Transverse colon (tissue), 4 donors: ENCODE results near the gene IRF4. TPM values are rescaled to one million over a fixed set of nuclear protein-coding genes. Genes with fewer than 3 reads are reported as not detected.

Experiments used
- DNase-seq: peaks from one replicate; pipeline ENCODE4 v3.0.0-alpha.2; 2019
- H3K27ac ChIP-seq, 4 donors: fragments of 200-600 bp; sonication (generic); 2 replicates each; pipeline ENCODE4 v1.5.1; 2016 to 2018; ENCODE audit warnings: inconsistent platforms in 4 of 4
- H3K27me3 ChIP-seq: fragments of 200-600 bp; sonication (generic); 2 replicates; pipeline ENCODE4 v1.5.1; 2017; ENCODE audit warnings: inconsistent platforms
- H3K36me3 ChIP-seq, 4 donors: fragments of 200-600 bp; sonication (generic); 2 replicates each; pipeline ENCODE4 v1.5.1; 2017 to 2019; ENCODE audit warnings: inconsistent platforms in 4 of 4
- H3K4me1 ChIP-seq, 4 donors: fragments of 200-600 bp; sonication (generic); 2 replicates each; pipeline ENCODE4 v1.5.1; 2017 to 2020; ENCODE audit warnings: inconsistent platforms in 4 of 4
- H3K4me3 ChIP-seq, 4 donors: fragments of 200-600 bp; sonication (generic); 1 replicate in 1 of 4; 2 replicates in 3 of 4; pipeline versions ENCODE4 v1.5.1 to v1.6.1; 2017 to 2019; ENCODE audit warnings: inconsistent platforms in 4 of 4
- H3K9me3 ChIP-seq, 2 donors: fragments of 200-600 bp; sonication (generic); 2 replicates each; pipeline ENCODE4 v1.5.1; 2017 to 2019; ENCODE audit warnings: inconsistent platforms in 2 of 2
- CTCF ChIP-seq, 5 experiments: fragments of 200-600 bp in 3 of 5; fragments of 450-650 bp in 2 of 5; sonication (generic) in 3 of 5; IDR thresholded peaks; 1 replicate in 2 of 5; 2 replicates in 3 of 5; pipeline ENCODE4 v1.5.1; 2016 to 2017; ENCODE audit warnings: antibody characterized with exemption in 5 of 5, inconsistent platforms in 3 of 5, mild to moderate bottlenecking in 2 of 5, moderate library complexity in 1 of 5
- EP300 ChIP-seq: sonication (generic); formaldehyde crosslinking; IDR thresholded peaks from one replicate; pipeline ENCODE4 v1.6.1; 2017; ENCODE audit warnings: antibody characterized with exemption, low read depth
- POLR2A ChIP-seq: fragments of 450-650 bp; IDR thresholded peaks from one replicate; pipeline ENCODE4 v1.6.1; 2016; ENCODE audit warnings: antibody characterized with exemption, mild to moderate bottlenecking, moderate library complexity
- POLR2AphosphoS5 ChIP-seq, 3 donors: sonication (generic); formaldehyde crosslinking; IDR thresholded peaks; one replicate each; pipeline ENCODE4 v1.6.1; 2016; ENCODE audit warnings: antibody characterized with exemption in 3 of 3
- WGBS, 2 donors: methylation state at CpG; one replicate each; pipeline ENCODE4 v1.1.5; 2018; ENCODE audit warnings: low coverage in 1 of 2; 5-methylcytosine and 5-hydroxymethylcytosine counted together
- in situ Hi-C, 4 donors: fragments of 200-750 bp; cut with MboI; loops; one replicate each; pipeline versions ENCODE4 v1.15.0 to v1.15.1; 2017; ENCODE audit warnings: low sequenced_read_pairs in 3 of 4, low pct_ligation_motif_present in 1 of 4, low pct_unique_long_range_greater_than_20kb in 1 of 4
- intact Hi-C: fragments of 100-400 bp; cut with DNase I; formaldehyde crosslinking; loops from one replicate; pipeline ENCODE4 v1.15.1; 2023; ENCODE audit warnings: low total_unique reads
- total RNA-seq, 4 donors: library from RNA; depleted of rRNA; stranded (reverse); fragments of >200 nt; gene quantifications; one replicate each; pipeline ENCODE4 v1.1.0, GENCODE V29; 2016

Gene IRF4
- total RNA-seq, 4 donors from 2014 or later, result 0.40 to 18.4 (median 4.3) TPM

DNA sequence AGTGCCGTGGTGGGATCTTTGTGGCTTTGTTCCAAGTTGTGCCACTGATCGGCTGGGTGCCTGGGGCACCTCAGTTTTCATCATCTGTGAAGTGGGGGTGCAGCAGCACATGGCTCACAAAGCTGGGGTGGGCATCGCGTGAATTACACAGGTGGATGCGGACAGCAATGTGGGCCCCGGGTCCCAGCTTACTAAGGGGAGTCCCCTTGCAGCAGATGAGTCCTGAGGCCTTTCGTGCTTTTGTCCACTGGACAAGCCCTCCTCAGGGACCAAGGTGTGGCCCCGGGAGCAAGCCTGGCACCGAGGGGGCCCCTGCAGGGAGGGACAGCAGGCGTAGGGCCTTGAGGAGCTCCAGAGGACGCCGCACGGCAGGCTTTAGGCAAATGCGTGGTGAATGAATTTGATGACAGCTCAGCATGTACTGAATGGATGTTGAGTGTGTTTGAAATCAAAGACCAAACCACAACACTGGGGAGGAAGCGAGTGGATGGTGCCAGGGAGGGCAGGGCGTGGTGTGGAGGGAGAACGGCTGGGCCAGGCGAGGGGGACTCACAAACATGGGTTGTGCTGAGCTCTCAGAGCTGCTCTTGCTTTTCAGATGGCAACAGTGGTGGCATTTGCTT lies 53.2 kb downstream of the IRF4 start:
- WGBS, 2 donors, result 34 to 83% methylated on average over 4 to 18 of the region's 18 CpGs
- no peak overlapping the region for H3K27ac ChIP-seq
- no peaks in the 10 kb centered on the region for H3K36me3 ChIP-seq
- DNase-seq, result no peak
- H3K27me3 ChIP-seq, result no peaks in the 10 kb centered on the region
- no peak overlapping the region for H3K4me3 ChIP-seq
- no peak for TF ChIP-seq POLR2AphosphoS5 (IDR thresholded peaks at IDR 0.05)
- no peak for TF ChIP-seq CTCF (IDR thresholded peaks at IDR 0.05)
- no peak for TF ChIP-seq EP300
- in situ Hi-C loops, result no loop called here
- no peaks in the 10 kb centered on the region for H3K4me1 ChIP-seq
- no peaks in the 10 kb centered on the region for H3K9me3 ChIP-seq
- intact Hi-C loops, result no loop called here

DNA sequence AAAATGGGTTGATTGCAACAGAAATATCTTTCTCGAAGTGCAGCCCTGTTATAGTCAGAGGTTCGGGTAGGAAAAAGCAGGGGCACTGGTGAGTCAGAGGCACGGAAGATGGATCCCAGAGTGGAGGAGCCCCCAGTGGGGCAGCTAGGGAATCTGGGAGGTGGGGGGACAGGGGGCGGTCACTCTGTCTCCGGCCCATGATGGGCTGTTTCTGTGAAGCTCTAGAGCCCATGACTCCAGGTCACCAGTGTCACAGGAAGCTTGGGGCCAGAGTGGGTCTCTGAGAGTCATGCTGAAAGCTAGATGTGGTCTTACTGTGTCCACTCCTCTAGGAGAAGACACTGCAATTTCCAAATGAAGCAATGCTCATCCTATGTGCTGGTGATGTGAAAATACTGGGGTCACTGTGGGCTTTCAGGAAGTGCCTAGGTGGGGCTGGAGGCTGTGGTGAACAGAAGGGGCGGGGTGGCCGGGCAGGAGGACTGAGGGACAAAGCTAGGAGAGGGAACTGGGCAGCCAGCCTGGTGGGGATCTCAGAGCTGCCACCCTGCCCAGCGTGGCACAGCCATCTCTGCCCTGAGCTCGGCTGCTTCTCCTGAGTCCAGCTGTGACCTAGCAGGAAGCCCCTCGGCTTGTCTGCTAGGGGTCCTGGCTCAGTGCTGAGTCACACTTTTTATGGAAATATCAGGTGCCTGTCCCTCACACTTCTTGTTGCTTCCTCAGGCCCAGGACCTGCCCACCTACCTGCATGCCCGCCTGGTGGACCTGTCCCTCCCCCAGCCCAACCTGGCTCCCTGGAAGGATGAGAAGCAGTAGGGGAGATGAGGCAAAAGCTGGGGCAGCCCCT lies 54.2 kb downstream of the IRF4 start:
- Histone ChIP-seq H3K4me3 (no peak overlapping the region), H3K36me3 (no peaks in the 10 kb centered on the region), H3K4me1 (no peaks in the 10 kb centered on the region), H3K27me3 (no peaks in the 10 kb centered on the region), H3K9me3 (no peaks in the 10 kb centered on the region), H3K27ac (no peak overlapping the region)
- 76% methylated on average over 11 of the region's 11 CpGs; no CpG with 5 or more reads in 1 of the 2 donors for WGBS, 2 donors
- TF ChIP-seq POLR2A (no peak), EP300 (no peak), POLR2AphosphoS5 (IDR thresholded peaks at IDR 0.05) (no peak), CTCF (IDR thresholded peaks at IDR 0.05) (no peak)
- intact Hi-C loops, result no loop called here
- no peak for DNase-seq
- in situ Hi-C loops, result no loop called here

DNA sequence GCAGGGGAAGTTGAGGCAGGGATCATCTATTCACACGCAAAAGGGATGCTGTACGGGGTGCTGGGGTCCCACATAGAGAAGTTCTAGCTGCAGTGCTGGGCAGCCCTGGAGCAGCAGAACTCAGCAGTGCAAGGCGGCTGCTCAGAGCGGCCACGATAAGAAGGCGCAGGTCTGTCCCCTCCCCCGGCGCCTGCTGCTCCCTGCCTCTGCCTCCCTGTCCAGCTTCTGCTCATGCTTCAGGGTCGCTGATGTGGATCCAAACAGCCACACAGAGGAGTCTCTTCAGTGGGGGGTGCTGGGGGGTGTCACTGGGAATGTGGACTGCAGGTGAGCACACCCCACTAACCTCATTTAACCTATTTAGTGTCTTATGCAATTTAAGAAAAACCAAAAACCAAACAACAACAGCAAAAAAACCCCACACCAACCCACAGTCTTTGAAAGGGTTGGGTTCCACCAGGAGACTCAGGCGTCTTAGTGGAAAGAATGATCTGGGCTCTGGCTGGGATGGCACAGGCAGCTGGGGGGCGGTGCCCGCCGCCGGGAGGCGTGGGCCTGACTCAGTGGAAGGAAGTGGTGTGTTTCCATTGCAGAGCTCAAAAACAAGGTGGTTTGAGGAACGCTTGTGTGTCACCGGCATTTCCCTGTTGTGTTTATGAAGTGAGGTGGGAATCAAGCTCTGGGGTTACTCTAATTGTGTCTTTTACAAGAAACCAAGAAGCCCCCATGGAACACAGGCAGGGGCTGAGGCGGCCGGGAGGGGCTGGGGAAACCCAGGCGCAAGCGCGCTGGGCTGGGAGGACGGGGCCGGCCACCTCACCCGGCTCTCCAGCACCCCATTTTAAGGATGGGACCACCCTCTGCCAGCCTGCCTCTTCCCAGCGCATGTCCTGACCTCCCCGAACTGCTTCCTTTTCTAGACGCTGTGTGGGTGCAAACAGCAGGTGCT lies 55.1 kb downstream of the IRF4 start:
- Histone ChIP-seq H3K27me3 (no peaks in the 10 kb centered on the region), H3K4me3 (peak overlapping the region in 1 of 4 donors; percentile 9), H3K27ac (no peak overlapping the region), H3K36me3 (no peaks in the 10 kb centered on the region), H3K4me1 (no peaks in the 10 kb centered on the region), H3K9me3 (no peaks in the 10 kb centered on the region)
- intact Hi-C loops, result no loop called here
- peak; percentile 35 for DNase-seq
- no peak for TF ChIP-seq EP300
- no peak for TF ChIP-seq POLR2A
- TF ChIP-seq CTCF (IDR thresholded peaks at IDR 0.05), result no peak
- no peak for TF ChIP-seq POLR2AphosphoS5 (IDR thresholded peaks at IDR 0.05)
- 78 to 95% methylated on average over 7 to 28 of the region's 28 CpGs for WGBS, 2 donors
- in situ Hi-C loops, result no loop called here
